HS-27A (cell line): ENCODE measurements around the gene CLCN5.

ENCODE experiments used
- DNase-seq: peaks from one replicate; pipeline ENCODE4 v3.0.0-alpha.2; 2012; ENCODE audit warnings: low read depth, missing footprints

Gene CLCN5

GRCh38 chrX:50088645-50089044 lies 166.2 kb downstream of the CLCN5 start:
- no peak for DNase-seq

- no peak for DNase-seq
Measured at GRCh38 chrX:50093625-50094024, 171.2 kb downstream of the CLCN5 start.

GRCh38 chrX:50097071-50097470 lies 174.7 kb downstream of the CLCN5 start:
- no peak for DNase-seq

- no peak for DNase-seq
Measured at GRCh38 chrX:50098241-50098640, 175.8 kb downstream of the CLCN5 start.

- DNase-seq: no peak
Measured at GRCh38 chrX:50098749-50099148, 176.4 kb downstream of the CLCN5 start.

GRCh38 chrX:50099331-50099730 lies 176.9 kb downstream of the CLCN5 start:
- no peak for DNase-seq

- DNase-seq: no peak
Measured at GRCh38 chrX:50100188-50100587, 177.8 kb downstream of the CLCN5 start.

GRCh38 chrX:50103176-50103575 lies 180.8 kb downstream of the CLCN5 start:
- no peak for DNase-seq

- DNase-seq: no peak
Measured at GRCh38 chrX:50103866-50104566, 181.6 kb downstream of the CLCN5 start.

GRCh38 chrX:50106051-50106675 lies 183.8 kb downstream of the CLCN5 start:
- no peak for DNase-seq

GRCh38 chrX:50107470-50107869 lies 185.1 kb downstream of the CLCN5 start:
- no peak for DNase-seq

- DNase-seq: no peak
Measured at GRCh38 chrX:50108264-50108663, 185.9 kb downstream of the CLCN5 start.

GRCh38 chrX:50111742-50112141 lies 189.3 kb downstream of the CLCN5 start:
- DNase-seq: no peak

GRCh38 chrX:50114113-50114512 lies 191.7 kb downstream of the CLCN5 start:
- no peak for DNase-seq

- DNase-seq: no peak
Measured at GRCh38 chrX:50115973-50116372, 193.6 kb downstream of the CLCN5 start.

- no peak for DNase-seq
Measured at GRCh38 chrX:50117476-50117875, 195.1 kb downstream of the CLCN5 start.

GRCh38 chrX:50125480-50125879 lies 203.1 kb downstream of the CLCN5 start:
- no peak for DNase-seq

GRCh38 chrX:50147972-50148371 lies 225.6 kb downstream of the CLCN5 start:
- no peak for DNase-seq
